HEK293 (cell line): ENCODE measurements around the gene BAD.

Source experiments
- CTCF ChIA-PET: fragments of 350-600 bp; formaldehyde crosslinking; extraction: SDS; loops from one replicate; lab custom pipeline; 2021; ENCODE audit warnings: antibody characterized with exemption; lab: Yijun Ruan, JAX
- POLR2A ChIA-PET: fragments of 300-600 bp; formaldehyde crosslinking; extraction: SDS; loops from one replicate; lab custom pipeline; 2020; ENCODE audit warnings: antibody characterized with exemption, inconsistent platforms; lab: Yijun Ruan, JAX
- H3K27ac ChIP-seq: fragments of 200-500 bp; sonication (Bioruptor generic); 2 replicates; pipeline ENCODE4 v1.5.1; 2014; ENCODE audit warnings: low read depth, low read length, control low read depth, inconsistent platforms; ENCODE audit errors: extremely low read depth
- H3K36me3 ChIP-seq, 2 experiments: fragments of 200-500 bp in 1 of 2; sonication (Bioruptor generic) in 1 of 2; 1 replicate in 1 of 2; 2 replicates in 1 of 2; pipeline ENCODE4 v1.5.1; 2014 to 2017; ENCODE audit warnings: inconsistent platforms in 2 of 2, low read length in 2 of 2; ENCODE audit not compliant: control insufficient read depth in 2 of 2, insufficient read depth in 1 of 2
- H3K4me1 ChIP-seq: fragments of 200-500 bp; sonication (Bioruptor generic); 2 replicates; pipeline ENCODE4 v1.5.1; 2014; ENCODE audit warnings: mild to moderate bottlenecking, low read length, inconsistent platforms; ENCODE audit not compliant: control insufficient read depth, insufficient read depth
- H3K4me3 ChIP-seq: 2 replicates; pipeline ENCODE4 v1.5.1; 2011; ENCODE audit warnings: low read depth, mild to moderate bottlenecking, control low read depth, low read length, moderate library complexity
- H3K9me3 ChIP-seq: fragments of 200-500 bp; sonication (Bioruptor generic); 2 replicates; pipeline ENCODE4 v1.5.1; 2014; ENCODE audit warnings: low read depth, low read length, inconsistent platforms; ENCODE audit not compliant: control insufficient read depth, insufficient read depth
- BCL11A ChIP-seq: fragments of 450-650 bp; formaldehyde crosslinking; IDR thresholded peaks from 2 replicates; pipeline ENCODE4 v1.5.1; 2016; ENCODE audit warnings: low read depth, missing biosample characterization, missing genetic modification characterization
- SP3 ChIP-seq: fragments of 450-650 bp; formaldehyde crosslinking; IDR thresholded peaks from 2 replicates; pipeline ENCODE4 v1.5.1; 2016; ENCODE audit warnings: missing biosample characterization, missing genetic modification characterization
- TRIM28 ChIP-seq: IDR thresholded peaks from 2 replicates; pipeline ENCODE4 v1.6.1; 2011; ENCODE audit warnings: low read length, control low read depth, borderline replicate concordance
- ZBTB20 ChIP-seq: fragments of 450-650 bp; formaldehyde crosslinking; IDR thresholded peaks from 2 replicates; pipeline ENCODE4 v1.5.1; 2016; ENCODE audit warnings: missing biosample characterization, missing genetic modification characterization
- ZEB2 ChIP-seq: fragments of 450-650 bp; formaldehyde crosslinking; IDR thresholded peaks from 2 replicates; pipeline ENCODE4 v1.5.1; 2016; ENCODE audit warnings: missing biosample characterization, missing genetic modification characterization
- ZNF155 ChIP-seq: fragments of 450-650 bp; formaldehyde crosslinking; IDR thresholded peaks from 2 replicates; pipeline ENCODE4 v1.5.1; 2016; ENCODE audit warnings: missing biosample characterization, missing genetic modification characterization
- ZNF341 ChIP-seq: fragments of 450-650 bp; formaldehyde crosslinking; IDR thresholded peaks from 2 replicates; pipeline ENCODE4; 2016; ENCODE audit warnings: low read depth, missing biosample characterization, missing genetic modification characterization
- ZNF473 ChIP-seq: fragments of 450-650 bp; formaldehyde crosslinking; IDR thresholded peaks from 2 replicates; pipeline ENCODE4 v1.5.1; 2017; ENCODE audit warnings: missing biosample characterization, missing genetic modification characterization
- ZNF510 ChIP-seq: fragments of 450-650 bp; formaldehyde crosslinking; IDR thresholded peaks from 2 replicates; pipeline ENCODE4 v1.5.1; 2018; ENCODE audit warnings: mild to moderate bottlenecking, missing genetic modification characterization, missing biosample characterization; ENCODE audit not compliant: insufficient replicate concordance
- ZNF548 ChIP-seq: fragments of 450-650 bp; formaldehyde crosslinking; IDR thresholded peaks from 2 replicates; pipeline ENCODE4 v1.5.1; 2016; ENCODE audit warnings: missing biosample characterization, missing genetic modification characterization
- ZNF777 ChIP-seq: fragments of 450-650 bp; formaldehyde crosslinking; IDR thresholded peaks from 2 replicates; pipeline ENCODE4 v1.5.1; 2017; ENCODE audit warnings: missing biosample characterization, missing genetic modification characterization, borderline replicate concordance
- TF ChIP-seq, protein P1 (sequence below): fragments of 450-650 bp; formaldehyde crosslinking; IDR thresholded peaks from 2 replicates; pipeline ENCODE4 v1.5.1; 2016; ENCODE audit warnings: missing biosample characterization, missing genetic modification characterization
- TF ChIP-seq, protein P2 (sequence below): fragments of 450-650 bp; formaldehyde crosslinking; IDR thresholded peaks from 2 replicates; pipeline ENCODE4 v1.5.1; 2016; ENCODE audit warnings: missing biosample characterization, missing genetic modification characterization
- TF ChIP-seq, protein P3 (sequence below): fragments of 450-650 bp; formaldehyde crosslinking; IDR thresholded peaks from 2 replicates; pipeline ENCODE4 v1.5.1; 2016; ENCODE audit warnings: missing biosample characterization, missing genetic modification characterization
- TF ChIP-seq, protein P4 (sequence below): fragments of 450-650 bp; formaldehyde crosslinking; IDR thresholded peaks from 2 replicates; pipeline ENCODE4 v1.5.1; 2016; ENCODE audit warnings: missing biosample characterization, missing genetic modification characterization, low read depth
- TF ChIP-seq, protein P5 (sequence below): fragments of 450-650 bp; formaldehyde crosslinking; IDR thresholded peaks from 2 replicates; pipeline ENCODE4 v1.5.1; 2016; ENCODE audit warnings: missing biosample characterization, missing genetic modification characterization
- TF ChIP-seq, protein P6 (sequence below): fragments of 450-650 bp; formaldehyde crosslinking; IDR thresholded peaks from 2 replicates; pipeline ENCODE4 v1.5.1; 2016; ENCODE audit warnings: missing biosample characterization, missing genetic modification characterization, low read depth
- TF ChIP-seq, protein P7 (sequence below): fragments of 450-650 bp; formaldehyde crosslinking; IDR thresholded peaks from 2 replicates; pipeline ENCODE4; 2016; ENCODE audit warnings: missing biosample characterization, missing genetic modification characterization
- TF ChIP-seq, protein P8 (sequence below): fragments of 450-650 bp; formaldehyde crosslinking; IDR thresholded peaks from 2 replicates; pipeline ENCODE4 v1.5.1; 2016; ENCODE audit warnings: missing biosample characterization, missing genetic modification characterization

The BAD gene

DNA sequence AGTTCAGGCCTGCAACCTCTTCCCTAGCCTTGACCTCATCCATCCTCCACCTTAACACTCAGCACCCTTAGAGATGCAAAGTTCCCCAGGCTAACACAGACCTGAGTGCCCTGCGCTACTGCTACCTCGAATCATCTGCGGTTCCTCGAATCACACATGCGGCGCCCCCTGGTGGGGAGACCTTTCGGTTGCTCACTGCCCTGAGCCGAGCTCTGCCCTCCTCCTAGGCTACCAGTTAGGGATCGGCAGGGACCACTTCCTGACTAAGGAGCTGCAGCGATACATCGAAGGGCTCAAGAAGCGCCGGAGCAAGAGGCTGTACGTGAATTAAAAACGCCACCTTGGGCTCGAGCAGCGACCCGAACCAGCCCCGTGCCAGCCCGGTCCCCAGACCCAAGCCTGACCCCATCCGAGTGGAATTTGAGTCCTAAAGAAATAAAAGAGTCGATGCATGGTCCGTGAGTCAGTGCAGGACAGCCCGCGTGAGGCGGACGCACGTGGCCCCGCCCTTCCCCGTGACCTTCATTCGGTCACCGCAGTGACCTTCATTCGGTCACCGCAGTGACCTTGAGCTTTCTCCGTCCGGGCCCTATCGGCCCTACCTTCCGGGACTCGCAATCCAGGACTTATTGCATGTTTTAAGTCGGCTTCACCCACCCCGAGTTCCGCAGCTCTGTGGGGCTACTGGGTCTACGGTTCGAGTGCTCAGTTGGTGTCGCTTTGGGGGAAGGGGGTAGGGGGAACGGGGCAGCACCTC is 20.0 kb upstream of the BAD start (continued):
- TF ChIP-seq ZNF548 (tag by site-specific recombination) (no peak), ZEB2 (peak; percentile 83), SP3 (peak; percentile 45; the same call in 1 of the 2 replicates), BCL11A (tag by site-specific recombination) (peak; percentile 71; the same call in 1 of the 2 replicates), TRIM28 (0 out of 2 replicates have a peak, but pooled peaks have one; percentile 24), ZBTB20 (tag by site-specific recombination) (peak; percentile 46; the same call in 1 of the 2 replicates), ZNF341 (tag by site-specific recombination) (peak; percentile 42)
- TF ChIP-seq, protein P1, sequence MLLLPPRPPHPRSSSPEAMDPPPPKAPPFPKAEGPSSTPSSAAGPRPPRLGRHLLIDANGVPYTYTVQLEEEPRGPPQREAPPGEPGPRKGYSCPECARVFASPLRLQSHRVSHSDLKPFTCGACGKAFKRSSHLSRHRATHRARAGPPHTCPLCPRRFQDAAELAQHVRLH (tag by site-specific recombination) = 0 out of 2 replicates have a peak, but pooled peaks have one; percentile 33
- TF ChIP-seq, protein P2, sequence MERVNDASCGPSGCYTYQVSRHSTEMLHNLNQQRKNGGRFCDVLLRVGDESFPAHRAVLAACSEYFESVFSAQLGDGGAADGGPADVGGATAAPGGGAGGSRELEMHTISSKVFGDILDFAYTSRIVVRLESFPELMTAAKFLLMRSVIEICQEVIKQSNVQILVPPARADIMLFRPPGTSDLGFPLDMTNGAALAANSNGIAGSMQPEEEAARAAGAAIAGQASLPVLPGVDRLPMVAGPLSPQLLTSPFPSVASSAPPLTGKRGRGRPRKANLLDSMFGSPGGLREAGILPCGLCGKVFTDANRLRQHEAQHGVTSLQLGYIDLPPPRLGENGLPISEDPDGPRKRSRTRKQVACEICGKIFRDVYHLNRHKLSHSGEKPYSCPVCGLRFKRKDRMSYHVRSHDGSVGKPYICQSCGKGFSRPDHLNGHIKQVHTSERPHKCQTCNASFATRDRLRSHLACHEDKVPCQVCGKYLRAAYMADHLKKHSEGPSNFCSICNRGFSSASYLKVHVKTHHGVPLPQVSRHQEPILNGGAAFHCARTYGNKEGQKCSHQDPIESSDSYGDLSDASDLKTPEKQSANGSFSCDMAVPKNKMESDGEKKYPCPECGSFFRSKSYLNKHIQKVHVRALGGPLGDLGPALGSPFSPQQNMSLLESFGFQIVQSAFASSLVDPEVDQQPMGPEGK (tag by site-specific recombination) = 0 out of 2 replicates have a peak, but pooled peaks have one; percentile 10
- TF ChIP-seq, protein P3, sequence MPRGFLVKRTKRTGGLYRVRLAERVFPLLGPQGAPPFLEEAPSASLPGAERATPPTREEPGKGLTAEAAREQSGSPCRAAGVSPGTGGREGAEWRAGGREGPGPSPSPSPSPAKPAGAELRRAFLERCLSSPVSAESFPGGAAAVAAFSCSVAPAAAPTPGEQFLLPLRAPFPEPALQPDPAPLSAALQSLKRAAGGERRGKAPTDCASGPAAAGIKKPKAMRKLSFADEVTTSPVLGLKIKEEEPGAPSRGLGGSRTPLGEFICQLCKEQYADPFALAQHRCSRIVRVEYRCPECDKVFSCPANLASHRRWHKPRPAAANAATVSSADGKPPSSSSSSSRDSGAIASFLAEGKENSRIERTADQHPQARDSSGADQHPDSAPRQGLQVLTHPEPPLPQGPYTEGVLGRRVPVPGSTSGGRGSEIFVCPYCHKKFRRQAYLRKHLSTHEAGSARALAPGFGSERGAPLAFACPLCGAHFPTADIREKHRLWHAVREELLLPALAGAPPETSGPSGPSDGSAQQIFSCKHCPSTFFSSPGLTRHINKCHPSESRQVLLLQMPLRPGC (tag by site-specific recombination) = no peak
- TF ChIP-seq, protein P4, sequence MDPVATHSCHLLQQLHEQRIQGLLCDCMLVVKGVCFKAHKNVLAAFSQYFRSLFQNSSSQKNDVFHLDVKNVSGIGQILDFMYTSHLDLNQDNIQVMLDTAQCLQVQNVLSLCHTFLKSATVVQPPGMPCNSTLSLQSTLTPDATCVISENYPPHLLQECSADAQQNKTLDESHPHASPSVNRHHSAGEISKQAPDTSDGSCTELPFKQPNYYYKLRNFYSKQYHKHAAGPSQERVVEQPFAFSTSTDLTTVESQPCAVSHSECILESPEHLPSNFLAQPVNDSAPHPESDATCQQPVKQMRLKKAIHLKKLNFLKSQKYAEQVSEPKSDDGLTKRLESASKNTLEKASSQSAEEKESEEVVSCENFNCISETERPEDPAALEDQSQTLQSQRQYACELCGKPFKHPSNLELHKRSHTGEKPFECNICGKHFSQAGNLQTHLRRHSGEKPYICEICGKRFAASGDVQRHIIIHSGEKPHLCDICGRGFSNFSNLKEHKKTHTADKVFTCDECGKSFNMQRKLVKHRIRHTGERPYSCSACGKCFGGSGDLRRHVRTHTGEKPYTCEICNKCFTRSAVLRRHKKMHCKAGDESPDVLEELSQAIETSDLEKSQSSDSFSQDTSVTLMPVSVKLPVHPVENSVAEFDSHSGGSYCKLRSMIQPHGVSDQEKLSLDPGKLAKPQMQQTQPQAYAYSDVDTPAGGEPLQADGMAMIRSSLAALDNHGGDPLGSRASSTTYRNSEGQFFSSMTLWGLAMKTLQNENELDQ (tag by site-specific recombination) = no peak
- TF ChIP-seq, protein P5, sequence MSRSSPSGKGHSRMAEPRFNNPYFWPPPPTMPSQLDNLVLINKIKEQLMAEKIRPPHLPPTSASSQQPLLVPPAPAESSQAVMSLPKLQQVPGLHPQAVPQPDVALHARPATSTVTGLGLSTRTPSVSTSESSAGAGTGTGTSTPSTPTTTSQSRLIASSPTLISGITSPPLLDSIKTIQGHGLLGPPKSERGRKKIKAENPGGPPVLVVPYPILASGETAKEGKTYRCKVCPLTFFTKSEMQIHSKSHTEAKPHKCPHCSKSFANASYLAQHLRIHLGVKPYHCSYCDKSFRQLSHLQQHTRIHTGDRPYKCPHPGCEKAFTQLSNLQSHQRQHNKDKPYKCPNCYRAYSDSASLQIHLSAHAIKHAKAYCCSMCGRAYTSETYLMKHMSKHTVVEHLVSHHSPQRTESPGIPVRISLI (tag by site-specific recombination) = no peak

DNA sequence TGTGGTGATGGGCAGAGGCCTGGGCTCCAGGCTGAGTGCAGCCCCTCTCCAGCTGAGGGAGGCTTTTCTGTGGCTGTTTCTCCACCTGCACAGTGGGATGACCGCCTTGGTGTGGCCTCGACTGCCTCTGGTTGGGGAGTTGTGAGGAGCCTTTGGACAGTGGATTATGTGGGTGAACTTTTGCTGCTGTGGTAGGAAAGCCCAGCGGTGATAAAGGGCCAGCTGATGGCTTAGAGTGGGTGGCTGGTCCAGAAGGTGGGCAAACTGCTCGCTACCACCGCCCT is 19.5 kb upstream of the BAD start:
- ChIA-PET CTCF (interaction anchor here (0.6 to 5.8 kb wide), 30 partner anchors 8 to 1543 kb away, joined by 3 to 81 read pairs (median 5); partner anchors contain the start of genes FERMT3, FKBP2, PLCB3 and PPP1R14B), POLR2A (interaction anchor here (0.9 to 3.6 kb wide), 11 partner anchors 14 to 1463 kb away, joined by 3 to 43 read pairs (median 7); partner anchors contain the start of genes BAD, FKBP2, GPR137 and PRDX5)
- Histone ChIP-seq H3K4me3 (no peak overlapping the region), H3K27ac (no peak overlapping the region), H3K4me1 (no peaks in the 10 kb centered on the region), H3K9me3 (no peaks in the 10 kb centered on the region), H3K36me3 (peaks cover 0 to 5% of the 10 kb centered on the region in 2 experiments; a peak in 1 of 3 replicates)
- TF ChIP-seq, protein P4 (tag by site-specific recombination) = no peak
- TF ChIP-seq, protein P6, sequence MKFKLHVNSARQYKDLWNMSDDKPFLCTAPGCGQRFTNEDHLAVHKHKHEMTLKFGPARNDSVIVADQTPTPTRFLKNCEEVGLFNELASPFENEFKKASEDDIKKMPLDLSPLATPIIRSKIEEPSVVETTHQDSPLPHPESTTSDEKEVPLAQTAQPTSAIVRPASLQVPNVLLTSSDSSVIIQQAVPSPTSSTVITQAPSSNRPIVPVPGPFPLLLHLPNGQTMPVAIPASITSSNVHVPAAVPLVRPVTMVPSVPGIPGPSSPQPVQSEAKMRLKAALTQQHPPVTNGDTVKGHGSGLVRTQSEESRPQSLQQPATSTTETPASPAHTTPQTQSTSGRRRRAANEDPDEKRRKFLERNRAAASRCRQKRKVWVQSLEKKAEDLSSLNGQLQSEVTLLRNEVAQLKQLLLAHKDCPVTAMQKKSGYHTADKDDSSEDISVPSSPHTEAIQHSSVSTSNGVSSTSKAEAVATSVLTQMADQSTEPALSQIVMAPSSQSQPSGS (tag by site-specific recombination) = no peak
- TF ChIP-seq, protein P7, sequence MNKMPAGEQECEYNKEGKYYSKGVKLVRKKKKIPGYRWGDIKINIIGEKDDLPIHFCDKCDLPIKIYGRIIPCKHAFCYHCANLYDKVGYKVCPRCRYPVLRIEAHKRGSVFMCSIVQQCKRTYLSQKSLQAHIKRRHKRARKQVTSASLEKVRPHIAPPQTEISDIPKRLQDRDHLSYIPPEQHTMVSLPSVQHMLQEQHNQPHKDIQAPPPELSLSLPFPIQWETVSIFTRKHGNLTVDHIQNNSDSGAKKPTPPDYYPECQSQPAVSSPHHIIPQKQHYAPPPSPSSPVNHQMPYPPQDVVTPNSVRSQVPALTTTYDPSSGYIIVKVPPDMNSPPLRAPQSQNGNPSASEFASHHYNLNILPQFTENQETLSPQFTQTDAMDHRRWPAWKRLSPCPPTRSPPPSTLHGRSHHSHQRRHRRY = no peak
- TF ChIP-seq ZNF473 (tag by site-specific recombination) (no peak), ZNF777 (tag by site-specific recombination) (no peak), ZNF155 (no peak), ZNF510 (tag by site-specific recombination) (no peak)
- TF ChIP-seq, protein P8, sequence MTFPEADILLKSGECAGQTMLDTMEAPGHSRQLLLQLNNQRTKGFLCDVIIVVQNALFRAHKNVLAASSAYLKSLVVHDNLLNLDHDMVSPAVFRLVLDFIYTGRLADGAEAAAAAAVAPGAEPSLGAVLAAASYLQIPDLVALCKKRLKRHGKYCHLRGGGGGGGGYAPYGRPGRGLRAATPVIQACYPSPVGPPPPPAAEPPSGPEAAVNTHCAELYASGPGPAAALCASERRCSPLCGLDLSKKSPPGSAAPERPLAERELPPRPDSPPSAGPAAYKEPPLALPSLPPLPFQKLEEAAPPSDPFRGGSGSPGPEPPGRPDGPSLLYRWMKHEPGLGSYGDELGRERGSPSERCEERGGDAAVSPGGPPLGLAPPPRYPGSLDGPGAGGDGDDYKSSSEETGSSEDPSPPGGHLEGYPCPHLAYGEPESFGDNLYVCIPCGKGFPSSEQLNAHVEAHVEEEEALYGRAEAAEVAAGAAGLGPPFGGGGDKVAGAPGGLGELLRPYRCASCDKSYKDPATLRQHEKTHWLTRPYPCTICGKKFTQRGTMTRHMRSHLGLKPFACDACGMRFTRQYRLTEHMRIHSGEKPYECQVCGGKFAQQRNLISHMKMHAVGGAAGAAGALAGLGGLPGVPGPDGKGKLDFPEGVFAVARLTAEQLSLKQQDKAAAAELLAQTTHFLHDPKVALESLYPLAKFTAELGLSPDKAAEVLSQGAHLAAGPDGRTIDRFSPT (tag by site-specific recombination) = no peak
